H1 (cell line): ENCODE measurements around the gene LTBP1. TPM values are rescaled to one million over a fixed set of nuclear protein-coding genes. Genes with fewer than 3 reads are reported as not detected.

ENCODE experiments used
- SRF ChIP-seq: IDR thresholded peaks from 2 replicates; pipeline ENCODE4 v1.6.1; 2011; ENCODE audit warnings: mild to moderate bottlenecking, low read depth, low read length, moderate library complexity
- ZNF274 ChIP-seq: IDR thresholded peaks from 2 replicates; pipeline ENCODE4 v1.7.0; 2012; ENCODE audit warnings: low read length, borderline replicate concordance; ENCODE audit errors: extremely low read depth
- polyA plus RNA-seq, 7 experiments: library from polyadenylated mRNA; depleted of rRNA in 3 of 7; stranded (reverse) in 5 of 7; unstranded in 2 of 7; fragments of >200 nt in 5 of 7; fragments of 200-250 nt in 2 of 7; gene quantifications; 1 replicate in 5 of 7; 2 replicates in 1 of 7; 4 replicates in 1 of 7; pipeline versions ENCODE4 v1.2.1 to v1.2.3, GENCODE V29; 2011 to 2013; ENCODE audit warnings: missing spikeins in 2 of 7, mixed read lengths in 2 of 7
- total RNA-seq: library from RNA; stranded (reverse); fragmentation: NEBNext Ultra II Directional; extraction: Animal tissue kit (Norgen Biotek cat#: 25700); gene quantifications from 2 replicates; pipeline ENCODE4 v1.2.1, GENCODE V29; 2021

LTBP1 gene
- total and polyA plus RNA-seq, 2 of the 8 experiments (the other 6 are each of a cell fraction or from before 2014, with no cell fraction given) = 15.4 to 24.7 TPM

GRCh38 chr2:33058716-33059470, 112.1 kb downstream of the LTBP1 start (continued):
- TF ChIP-seq ZNF274 (no peak), SRF (no peak)
- TF ChIP-seq, all 59 proteins: peak for 0
